HEK293 (cell line): ENCODE data around the gene TSTD2.

Experiments
- CTCF ChIA-PET: fragments of 350-600 bp; formaldehyde crosslinking; extraction: SDS; loops from one replicate; lab custom pipeline; 2021; ENCODE audit warnings: antibody characterized with exemption; lab: Yijun Ruan, JAX
- POLR2A ChIA-PET: fragments of 300-600 bp; formaldehyde crosslinking; extraction: SDS; loops from one replicate; lab custom pipeline; 2020; ENCODE audit warnings: antibody characterized with exemption, inconsistent platforms; lab: Yijun Ruan, JAX
- H3K27ac ChIP-seq: fragments of 200-500 bp; sonication (Bioruptor generic); 2 replicates; pipeline ENCODE4 v1.5.1; 2014; ENCODE audit warnings: low read depth, low read length, control low read depth, inconsistent platforms; ENCODE audit errors: extremely low read depth
- H3K36me3 ChIP-seq, 2 experiments: fragments of 200-500 bp in 1 of 2; sonication (Bioruptor generic) in 1 of 2; 1 replicate in 1 of 2; 2 replicates in 1 of 2; pipeline ENCODE4 v1.5.1; 2014 to 2017; ENCODE audit warnings: inconsistent platforms in 2 of 2, low read length in 2 of 2; ENCODE audit not compliant: control insufficient read depth in 2 of 2, insufficient read depth in 1 of 2
- H3K4me1 ChIP-seq: fragments of 200-500 bp; sonication (Bioruptor generic); 2 replicates; pipeline ENCODE4 v1.5.1; 2014; ENCODE audit warnings: mild to moderate bottlenecking, low read length, inconsistent platforms; ENCODE audit not compliant: control insufficient read depth, insufficient read depth
- H3K4me3 ChIP-seq: 2 replicates; pipeline ENCODE4 v1.5.1; 2011; ENCODE audit warnings: low read depth, mild to moderate bottlenecking, control low read depth, low read length, moderate library complexity
- H3K9me3 ChIP-seq: fragments of 200-500 bp; sonication (Bioruptor generic); 2 replicates; pipeline ENCODE4 v1.5.1; 2014; ENCODE audit warnings: low read depth, low read length, inconsistent platforms; ENCODE audit not compliant: control insufficient read depth, insufficient read depth
- BCL11B ChIP-seq: fragments of 450-650 bp; formaldehyde crosslinking; IDR thresholded peaks from 2 replicates; pipeline ENCODE4 v1.5.1; 2016; ENCODE audit warnings: low read depth, missing biosample characterization, missing genetic modification characterization
- CTCF ChIP-seq: fragments of 450-650 bp; formaldehyde crosslinking; IDR thresholded peaks from 2 replicates; pipeline ENCODE4 v1.5.1; 2016; ENCODE audit warnings: missing biosample characterization, missing genetic modification characterization
- OSR2 ChIP-seq: fragments of 450-650 bp; formaldehyde crosslinking; IDR thresholded peaks from 2 replicates; pipeline ENCODE4 v1.5.1; 2016; ENCODE audit warnings: missing biosample characterization, missing genetic modification characterization
- ZBTB8A ChIP-seq: fragments of 450-650 bp; formaldehyde crosslinking; IDR thresholded peaks from 2 replicates; pipeline ENCODE4 v1.5.1; 2016; ENCODE audit warnings: missing biosample characterization, missing genetic modification characterization
- ZFP69B ChIP-seq: fragments of 450-650 bp; formaldehyde crosslinking; IDR thresholded peaks from 2 replicates; pipeline ENCODE4 v1.5.1; 2016; ENCODE audit warnings: missing biosample characterization, missing genetic modification characterization
- ZNF10 ChIP-seq: fragments of 450-650 bp; formaldehyde crosslinking; IDR thresholded peaks from 2 replicates; pipeline ENCODE4 v1.5.1; 2017; ENCODE audit warnings: missing biosample characterization, missing genetic modification characterization
- ZNF132 ChIP-seq: fragments of 450-650 bp; formaldehyde crosslinking; IDR thresholded peaks from 2 replicates; pipeline ENCODE4 v1.5.1; 2017; ENCODE audit warnings: missing biosample characterization, missing genetic modification characterization, borderline replicate concordance
- ZNF37A ChIP-seq: fragments of 450-650 bp; IDR thresholded peaks from 2 replicates; pipeline ENCODE4 v1.5.1; 2018; ENCODE audit warnings: missing biosample characterization, missing genetic modification characterization
- ZNF423 ChIP-seq: fragments of 450-650 bp; formaldehyde crosslinking; IDR thresholded peaks from 2 replicates; pipeline ENCODE4 v1.5.1; 2016; ENCODE audit warnings: missing biosample characterization, missing genetic modification characterization
- ZNF549 ChIP-seq: fragments of 450-650 bp; IDR thresholded peaks from 2 replicates; pipeline ENCODE4 v1.5.1; 2018; ENCODE audit warnings: missing biosample characterization, missing genetic modification characterization, mild to moderate bottlenecking, inconsistent platforms, moderate library complexity
- ZNF560 ChIP-seq: fragments of 450-650 bp; formaldehyde crosslinking; IDR thresholded peaks from 2 replicates; pipeline ENCODE4 v1.5.1; 2017; ENCODE audit warnings: missing biosample characterization, missing genetic modification characterization, borderline replicate concordance
- ZNF610 ChIP-seq: fragments of 450-650 bp; formaldehyde crosslinking; IDR thresholded peaks from 2 replicates; pipeline ENCODE4 v1.5.1; 2016; ENCODE audit warnings: missing biosample characterization, missing genetic modification characterization, borderline replicate concordance
- ZNF621 ChIP-seq: fragments of 450-650 bp; formaldehyde crosslinking; IDR thresholded peaks from 2 replicates; pipeline ENCODE4 v1.5.1; 2017; ENCODE audit warnings: missing biosample characterization, missing genetic modification characterization
- ZNF660 ChIP-seq: fragments of 450-650 bp; IDR thresholded peaks from 2 replicates; pipeline ENCODE4 v1.5.1; 2018; ENCODE audit warnings: missing biosample characterization, mild to moderate bottlenecking, missing genetic modification characterization
- ZNF837 ChIP-seq: fragments of 450-650 bp; formaldehyde crosslinking; IDR thresholded peaks from 2 replicates; pipeline ENCODE4 v1.5.1; 2016; ENCODE audit warnings: missing biosample characterization, missing genetic modification characterization
- ZSCAN16 ChIP-seq: fragments of 450-650 bp; formaldehyde crosslinking; IDR thresholded peaks from 2 replicates; pipeline ENCODE4 v1.5.1; 2016; ENCODE audit warnings: missing biosample characterization, missing genetic modification characterization
- TF ChIP-seq, protein P1 (sequence below): fragments of 450-650 bp; formaldehyde crosslinking; IDR thresholded peaks from 2 replicates; pipeline ENCODE4 v1.5.1; 2016; ENCODE audit warnings: missing biosample characterization, missing genetic modification characterization
- TF ChIP-seq, protein P2 (sequence below): fragments of 450-650 bp; formaldehyde crosslinking; IDR thresholded peaks from 2 replicates; pipeline ENCODE4 v1.5.1; 2016; ENCODE audit warnings: missing biosample characterization, missing genetic modification characterization, borderline replicate concordance
- TF ChIP-seq, protein P3 (sequence below): fragments of 450-650 bp; formaldehyde crosslinking; IDR thresholded peaks from 2 replicates; pipeline ENCODE4 v1.5.1; 2016; ENCODE audit warnings: missing biosample characterization, missing genetic modification characterization, borderline replicate concordance
- TF ChIP-seq, protein P4 (sequence below): fragments of 450-650 bp; IDR thresholded peaks from 2 replicates; pipeline ENCODE4 v1.5.1; 2018; ENCODE audit warnings: missing biosample characterization, missing genetic modification characterization

Gene TSTD2

GRCh38 chr9:97647996-97648395, 14.8 kb upstream of the TSTD2 start (continued):
- TF ChIP-seq, protein P1, sequence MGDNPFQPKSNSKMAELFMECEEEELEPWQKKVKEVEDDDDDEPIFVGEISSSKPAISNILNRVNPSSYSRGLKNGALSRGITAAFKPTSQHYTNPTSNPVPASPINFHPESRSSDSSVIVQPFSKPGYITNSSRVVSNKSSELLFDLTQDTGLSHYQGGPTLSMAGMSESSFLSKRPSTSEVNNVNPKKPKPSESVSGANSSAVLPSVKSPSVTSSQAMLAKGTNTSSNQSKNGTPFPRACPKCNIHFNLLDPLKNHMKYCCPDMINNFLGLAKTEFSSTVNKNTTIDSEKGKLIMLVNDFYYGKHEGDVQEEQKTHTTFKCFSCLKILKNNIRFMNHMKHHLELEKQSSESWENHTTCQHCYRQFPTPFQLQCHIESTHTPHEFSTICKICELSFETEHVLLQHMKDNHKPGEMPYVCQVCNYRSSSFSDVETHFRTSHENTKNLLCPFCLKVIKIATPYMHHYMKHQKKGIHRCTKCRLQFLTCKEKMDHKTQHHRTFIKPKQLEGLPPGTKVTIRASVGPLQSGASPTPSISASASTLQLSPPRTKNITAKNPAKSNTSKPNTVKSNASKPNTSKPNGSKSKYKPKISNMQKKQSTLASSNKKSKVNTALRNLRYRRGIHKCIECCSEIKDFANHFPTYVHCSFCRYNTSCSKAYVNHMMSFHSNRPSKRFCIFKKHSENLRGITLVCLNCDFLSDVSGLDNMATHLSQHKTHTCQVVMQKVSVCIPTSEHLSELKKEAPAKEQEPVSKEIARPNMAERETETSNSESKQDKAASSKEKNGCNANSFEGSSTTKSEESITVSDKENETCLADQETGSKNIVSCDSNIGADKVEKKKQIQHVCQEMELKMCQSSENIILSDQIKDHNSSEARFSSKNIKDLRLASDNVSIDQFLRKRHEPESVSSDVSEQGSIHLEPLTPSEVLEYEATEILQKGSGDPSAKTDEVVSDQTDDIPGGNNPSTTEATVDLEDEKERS, result no peak
- TF ChIP-seq, all 188 proteins: peak for 0

GRCh38 chr9:97645720-97646119, 12.6 kb upstream of the TSTD2 start:
- Histone ChIP-seq H3K36me3 (peaks cover 21 to 82% of the 10 kb centered on the region in 2 experiments), H3K4me1 (no peaks in the 10 kb centered on the region), H3K9me3 (no peaks in the 10 kb centered on the region), H3K27ac (no peak overlapping the region), H3K4me3 (no peak overlapping the region)
- CTCF ChIA-PET, result interaction anchor here (0.9 to 1.4 kb wide), 2 partner anchors 30 to 177 kb away, joined by 4 to 7 read pairs; no protein-coding TSS in a partner anchor
- POLR2A ChIA-PET, result interaction anchor here (2.2 kb wide), 1 partner anchor 12 kb away, joined by 16 read pairs; the partner anchor contains the start of genes NCBP1 and TSTD2
- no peak for TF ChIP-seq CTCF (tag by site-specific recombination)
- no peak for TF ChIP-seq ZNF837 (tag by site-specific recombination)
- no peak for TF ChIP-seq BCL11B
- TF ChIP-seq ZSCAN16 (tag by site-specific recombination), result no peak
- TF ChIP-seq ZNF660, result no peak
- TF ChIP-seq ZNF37A, result no peak
- TF ChIP-seq ZFP69B (tag by site-specific recombination), result no peak
- TF ChIP-seq ZNF423 (tag by site-specific recombination), result no peak
- TF ChIP-seq OSR2 (tag by site-specific recombination), result no peak
- no peak for TF ChIP-seq ZNF549 (tag by site-specific recombination)
- TF ChIP-seq ZBTB8A (tag by site-specific recombination), result no peak
- no peak for TF ChIP-seq ZNF621 (tag by site-specific recombination)
- no peak for TF ChIP-seq ZNF560 (tag by site-specific recombination)
- no peak for TF ChIP-seq ZNF132 (tag by site-specific recombination)
- no peak for TF ChIP-seq ZNF10 (tag by site-specific recombination)
- no peak for TF ChIP-seq ZNF610 (tag by site-specific recombination)
- TF ChIP-seq, protein P2, sequence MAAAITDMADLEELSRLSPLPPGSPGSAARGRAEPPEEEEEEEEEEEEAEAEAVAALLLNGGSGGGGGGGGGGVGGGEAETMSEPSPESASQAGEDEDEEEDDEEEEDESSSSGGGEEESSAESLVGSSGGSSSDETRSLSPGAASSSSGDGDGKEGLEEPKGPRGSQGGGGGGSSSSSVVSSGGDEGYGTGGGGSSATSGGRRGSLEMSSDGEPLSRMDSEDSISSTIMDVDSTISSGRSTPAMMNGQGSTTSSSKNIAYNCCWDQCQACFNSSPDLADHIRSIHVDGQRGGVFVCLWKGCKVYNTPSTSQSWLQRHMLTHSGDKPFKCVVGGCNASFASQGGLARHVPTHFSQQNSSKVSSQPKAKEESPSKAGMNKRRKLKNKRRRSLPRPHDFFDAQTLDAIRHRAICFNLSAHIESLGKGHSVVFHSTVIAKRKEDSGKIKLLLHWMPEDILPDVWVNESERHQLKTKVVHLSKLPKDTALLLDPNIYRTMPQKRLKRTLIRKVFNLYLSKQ (tag by site-specific recombination), result no peak
- TF ChIP-seq, protein P3, sequence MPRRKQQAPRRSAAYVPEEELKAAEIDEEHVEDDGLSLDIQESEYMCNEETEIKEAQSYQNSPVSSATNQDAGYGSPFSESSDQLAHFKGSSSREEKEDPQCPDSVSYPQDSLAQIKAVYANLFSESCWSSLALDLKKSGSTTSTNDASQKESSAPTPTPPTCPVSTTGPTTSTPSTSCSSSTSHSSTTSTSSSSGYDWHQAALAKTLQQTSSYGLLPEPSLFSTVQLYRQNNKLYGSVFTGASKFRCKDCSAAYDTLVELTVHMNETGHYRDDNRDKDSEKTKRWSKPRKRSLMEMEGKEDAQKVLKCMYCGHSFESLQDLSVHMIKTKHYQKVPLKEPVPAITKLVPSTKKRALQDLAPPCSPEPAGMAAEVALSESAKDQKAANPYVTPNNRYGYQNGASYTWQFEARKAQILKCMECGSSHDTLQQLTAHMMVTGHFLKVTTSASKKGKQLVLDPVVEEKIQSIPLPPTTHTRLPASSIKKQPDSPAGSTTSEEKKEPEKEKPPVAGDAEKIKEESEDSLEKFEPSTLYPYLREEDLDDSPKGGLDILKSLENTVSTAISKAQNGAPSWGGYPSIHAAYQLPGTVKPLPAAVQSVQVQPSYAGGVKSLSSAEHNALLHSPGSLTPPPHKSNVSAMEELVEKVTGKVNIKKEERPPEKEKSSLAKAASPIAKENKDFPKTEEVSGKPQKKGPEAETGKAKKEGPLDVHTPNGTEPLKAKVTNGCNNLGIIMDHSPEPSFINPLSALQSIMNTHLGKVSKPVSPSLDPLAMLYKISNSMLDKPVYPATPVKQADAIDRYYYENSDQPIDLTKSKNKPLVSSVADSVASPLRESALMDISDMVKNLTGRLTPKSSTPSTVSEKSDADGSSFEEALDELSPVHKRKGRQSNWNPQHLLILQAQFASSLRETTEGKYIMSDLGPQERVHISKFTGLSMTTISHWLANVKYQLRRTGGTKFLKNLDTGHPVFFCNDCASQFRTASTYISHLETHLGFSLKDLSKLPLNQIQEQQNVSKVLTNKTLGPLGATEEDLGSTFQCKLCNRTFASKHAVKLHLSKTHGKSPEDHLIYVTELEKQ (tag by site-specific recombination), result no peak
- TF ChIP-seq, protein P4, sequence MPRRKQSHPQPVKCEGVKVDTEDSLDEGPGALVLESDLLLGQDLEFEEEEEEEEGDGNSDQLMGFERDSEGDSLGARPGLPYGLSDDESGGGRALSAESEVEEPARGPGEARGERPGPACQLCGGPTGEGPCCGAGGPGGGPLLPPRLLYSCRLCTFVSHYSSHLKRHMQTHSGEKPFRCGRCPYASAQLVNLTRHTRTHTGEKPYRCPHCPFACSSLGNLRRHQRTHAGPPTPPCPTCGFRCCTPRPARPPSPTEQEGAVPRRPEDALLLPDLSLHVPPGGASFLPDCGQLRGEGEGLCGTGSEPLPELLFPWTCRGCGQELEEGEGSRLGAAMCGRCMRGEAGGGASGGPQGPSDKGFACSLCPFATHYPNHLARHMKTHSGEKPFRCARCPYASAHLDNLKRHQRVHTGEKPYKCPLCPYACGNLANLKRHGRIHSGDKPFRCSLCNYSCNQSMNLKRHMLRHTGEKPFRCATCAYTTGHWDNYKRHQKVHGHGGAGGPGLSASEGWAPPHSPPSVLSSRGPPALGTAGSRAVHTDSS (tag by site-specific recombination), result no peak
